NT2/D1 (cell line): Measurements from ENCODE around the gene CKS1B.

ENCODE experiments used
- SUZ12 ChIP-seq: IDR thresholded peaks from 2 replicates; pipeline ENCODE4 v1.6.1; 2011; ENCODE audit not compliant: insufficient read length, insufficient read depth; ENCODE audit errors: extremely low read depth
- YY1 ChIP-seq: IDR thresholded peaks from 2 replicates; pipeline ENCODE4 v1.6.1; 2011; ENCODE audit not compliant: insufficient read length, insufficient read depth
- ZNF274 ChIP-seq: IDR thresholded peaks from 2 replicates; pipeline ENCODE4 v1.6.1; 2011; ENCODE audit warnings: mild to moderate bottlenecking, low read depth, low read length

GRCh38 chr1:154982341-154982740, 7.9 kb downstream of the CKS1B start:
- TF ChIP-seq YY1 (no peak), ZNF274 (no peak), SUZ12 (no peak)
